ENCODE data around the gene TNPO1.
"Not testable (repeated sequence)": the region's sequence is repeated elsewhere in the genome, so short reads cannot be mapped to it uniquely, and the experiment has no call there.

Gene TNPO1

GRCh38 chr5:72816284-72817075 lies at the start of gene TNPO1:
TNPO1 (plus strand) TSS chr5:72816661; CDS start chr5:72816738, 77 bp downstream.
- peak; percentile 58 to 67 for DNase-seq (ENCODE audit: low read depth in 2 of 2)

GRCh38 chr5:72767289-72768010 lies 49.0 kb upstream of the TNPO1 start:
- DNase-seq (ENCODE audit: low read depth in 2 of 2) = no peak

GRCh38 chr5:72770266-72770665 lies 46.2 kb upstream of the TNPO1 start:
- DNase-seq (ENCODE audit: low read depth in 2 of 2) = no peak

GRCh38 chr5:72776684-72777083 lies 39.8 kb upstream of the TNPO1 start:
- no peak for DNase-seq (ENCODE audit: low read depth in 2 of 2)

- no peak for DNase-seq (ENCODE audit: low read depth in 2 of 2)
These were observed 36.9 kb upstream of the TNPO1 start for GRCh38 chr5:72779520-72779919.

GRCh38 chr5:72783354-72783753 lies 33.1 kb upstream of the TNPO1 start:
- no peak for DNase-seq (ENCODE audit: low read depth in 2 of 2)

GRCh38 chr5:72784129-72784528 lies 32.3 kb upstream of the TNPO1 start:
- DNase-seq (ENCODE audit: low read depth in 2 of 2) = no peak

- DNase-seq (ENCODE audit: low read depth in 2 of 2) = no peak
These were observed 30.7 kb upstream of the TNPO1 start for GRCh38 chr5:72785801-72786200.

GRCh38 chr5:72786676-72787075 lies 29.8 kb upstream of the TNPO1 start:
- DNase-seq (ENCODE audit: low read depth in 2 of 2) = no peak

- no peak for DNase-seq (ENCODE audit: low read depth in 2 of 2)
These were observed 27.5 kb upstream of the TNPO1 start for GRCh38 chr5:72788866-72789505.

- DNase-seq (ENCODE audit: low read depth in 2 of 2) = no peak
These were observed 26.3 kb upstream of the TNPO1 start for GRCh38 chr5:72790186-72790585.

GRCh38 chr5:72792662-72793061 lies 23.8 kb upstream of the TNPO1 start:
- not testable (repeated sequence) for DNase-seq (ENCODE audit: low read depth in 2 of 2)

GRCh38 chr5:72796001-72796400 lies 20.5 kb upstream of the TNPO1 start:
- no peak for DNase-seq (ENCODE audit: low read depth in 2 of 2)

- no peak for DNase-seq (ENCODE audit: low read depth in 2 of 2)
These were observed 16.7 kb upstream of the TNPO1 start for GRCh38 chr5:72799721-72800120.

- not testable (repeated sequence) for DNase-seq (ENCODE audit: low read depth in 2 of 2)
These were observed 7.8 kb upstream of the TNPO1 start for GRCh38 chr5:72808637-72809036.

- no peak for DNase-seq (ENCODE audit: low read depth in 2 of 2)
These were observed 4.6 kb upstream of the TNPO1 start for GRCh38 chr5:72811849-72812248.

- no peak for DNase-seq (ENCODE audit: low read depth in 2 of 2)
These were observed 4.0 kb upstream of the TNPO1 start for GRCh38 chr5:72812488-72812887.

GRCh38 chr5:72814104-72814503 lies 2.4 kb upstream of the TNPO1 start:
- DNase-seq (ENCODE audit: low read depth in 2 of 2) = no peak

GRCh38 chr5:72814864-72815263 lies 1.6 kb upstream of the TNPO1 start:
- DNase-seq (ENCODE audit: low read depth in 2 of 2) = no peak

GRCh38 chr5:72815580-72816283 lies 729 bp upstream of the TNPO1 start:
- DNase-seq (ENCODE audit: low read depth in 2 of 2) = peak in 1 of 2 donors; percentile 5

GRCh38 chr5:72817076-72817481 lies 618 bp downstream of the TNPO1 start:
- peak; percentile 3 to 4 for DNase-seq (ENCODE audit: low read depth in 2 of 2)

GRCh38 chr5:72817671-72818266 lies 1.3 kb downstream of the TNPO1 start:
- DNase-seq (ENCODE audit: low read depth in 2 of 2) = no peak

All from activated CD8-positive, alpha-beta memory T cell treated with anti-CD3 and anti-CD28 coated beads for 4 hours (primary cell).